ENCODE measurements around the gene MALAT1. TPM values are rescaled to one million over a fixed set of nuclear protein-coding genes. Genes with fewer than 3 reads are reported as not detected.

The MALAT1 gene
- total and polyA plus RNA-seq, 2 of the 13 experiments (the other 11 are each of a cell fraction or from before 2014, with no cell fraction given) = 143 to 1,237 TPM

GRCh38 chr11:65506772-65507505, 8.1 kb downstream of the MALAT1 start (continued):
- TF ChIP-seq, protein P1, sequence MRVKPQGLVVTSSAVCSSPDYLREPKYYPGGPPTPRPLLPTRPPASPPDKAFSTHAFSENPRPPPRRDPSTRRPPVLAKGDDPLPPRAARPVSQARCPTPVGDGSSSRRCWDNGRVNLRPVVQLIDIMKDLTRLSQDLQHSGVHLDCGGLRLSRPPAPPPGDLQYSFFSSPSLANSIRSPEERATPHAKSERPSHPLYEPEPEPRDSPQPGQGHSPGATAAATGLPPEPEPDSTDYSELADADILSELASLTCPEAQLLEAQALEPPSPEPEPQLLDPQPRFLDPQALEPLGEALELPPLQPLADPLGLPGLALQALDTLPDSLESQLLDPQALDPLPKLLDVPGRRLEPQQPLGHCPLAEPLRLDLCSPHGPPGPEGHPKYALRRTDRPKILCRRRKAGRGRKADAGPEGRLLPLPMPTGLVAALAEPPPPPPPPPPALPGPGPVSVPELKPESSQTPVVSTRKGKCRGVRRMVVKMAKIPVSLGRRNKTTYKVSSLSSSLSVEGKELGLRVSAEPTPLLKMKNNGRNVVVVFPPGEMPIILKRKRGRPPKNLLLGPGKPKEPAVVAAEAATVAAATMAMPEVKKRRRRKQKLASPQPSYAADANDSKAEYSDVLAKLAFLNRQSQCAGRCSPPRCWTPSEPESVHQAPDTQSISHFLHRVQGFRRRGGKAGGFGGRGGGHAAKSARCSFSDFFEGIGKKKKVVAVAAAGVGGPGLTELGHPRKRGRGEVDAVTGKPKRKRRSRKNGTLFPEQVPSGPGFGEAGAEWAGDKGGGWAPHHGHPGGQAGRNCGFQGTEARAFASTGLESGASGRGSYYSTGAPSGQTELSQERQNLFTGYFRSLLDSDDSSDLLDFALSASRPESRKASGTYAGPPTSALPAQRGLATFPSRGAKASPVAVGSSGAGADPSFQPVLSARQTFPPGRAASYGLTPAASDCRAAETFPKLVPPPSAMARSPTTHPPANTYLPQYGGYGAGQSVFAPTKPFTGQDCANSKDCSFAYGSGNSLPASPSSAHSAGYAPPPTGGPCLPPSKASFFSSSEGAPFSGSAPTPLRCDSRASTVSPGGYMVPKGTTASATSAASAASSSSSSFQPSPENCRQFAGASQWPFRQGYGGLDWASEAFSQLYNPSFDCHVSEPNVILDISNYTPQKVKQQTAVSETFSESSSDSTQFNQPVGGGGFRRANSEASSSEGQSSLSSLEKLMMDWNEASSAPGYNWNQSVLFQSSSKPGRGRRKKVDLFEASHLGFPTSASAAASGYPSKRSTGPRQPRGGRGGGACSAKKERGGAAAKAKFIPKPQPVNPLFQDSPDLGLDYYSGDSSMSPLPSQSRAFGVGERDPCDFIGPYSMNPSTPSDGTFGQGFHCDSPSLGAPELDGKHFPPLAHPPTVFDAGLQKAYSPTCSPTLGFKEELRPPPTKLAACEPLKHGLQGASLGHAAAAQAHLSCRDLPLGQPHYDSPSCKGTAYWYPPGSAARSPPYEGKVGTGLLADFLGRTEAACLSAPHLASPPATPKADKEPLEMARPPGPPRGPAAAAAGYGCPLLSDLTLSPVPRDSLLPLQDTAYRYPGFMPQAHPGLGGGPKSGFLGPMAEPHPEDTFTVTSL (CRISPR knock-in tag; IDR thresholded peaks at IDR 0.05; ENCODE audit: borderline replicate concordance) = no peak
- TF ChIP-seq, protein P2, sequence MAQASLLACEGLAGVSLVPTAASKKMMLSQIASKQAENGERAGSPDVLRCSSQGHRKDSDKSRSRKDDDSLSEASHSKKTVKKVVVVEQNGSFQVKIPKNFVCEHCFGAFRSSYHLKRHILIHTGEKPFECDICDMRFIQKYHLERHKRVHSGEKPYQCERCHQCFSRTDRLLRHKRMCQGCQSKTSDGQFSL (CRISPR knock-in tag; IDR thresholded peaks at IDR 0.05) = no peak
- TF ChIP-seq ZFP37 (CRISPR knock-in tag; IDR thresholded peaks at IDR 0.05; ENCODE audit: borderline replicate concordance) (no peak), BRCA1 (CRISPR knock-in tag; IDR thresholded peaks at IDR 0.05) (no peak), REL (CRISPR knock-in tag; conservative IDR thresholded peaks at IDR 0.05) (no peak), ZNF501 (CRISPR knock-in tag; IDR thresholded peaks at IDR 0.05) (0 out of 2 replicates have a peak, but pooled peaks have one; percentile 12), ZKSCAN8 (CRISPR knock-in tag; IDR thresholded peaks at IDR 0.05; ENCODE audit: borderline replicate concordance) (no peak), ZNF850 (CRISPR knock-in tag; conservative IDR thresholded peaks at IDR 0.05) (no peak), ZNF331 (CRISPR knock-in tag; IDR thresholded peaks at IDR 0.05) (no peak), CHD2 (IDR thresholded peaks at IDR 0.05; ENCODE audit: low read depth, low read length) (0 out of 2 replicates have a peak, but pooled peaks have one; percentile 46), ZNF484 (CRISPR knock-in tag; IDR thresholded peaks at IDR 0.05; ENCODE audit: borderline replicate concordance, low read depth) (no peak), DDIT3 (CRISPR knock-in tag; IDR thresholded peaks at IDR 0.05) (no peak), TARDBP (CRISPR knock-in tag; IDR thresholded peaks at IDR 0.05) (no peak), ZNF75D (CRISPR knock-in tag; IDR thresholded peaks at IDR 0.05; ENCODE audit: borderline replicate concordance) (no peak)
- TF ChIP-seq, protein P3, sequence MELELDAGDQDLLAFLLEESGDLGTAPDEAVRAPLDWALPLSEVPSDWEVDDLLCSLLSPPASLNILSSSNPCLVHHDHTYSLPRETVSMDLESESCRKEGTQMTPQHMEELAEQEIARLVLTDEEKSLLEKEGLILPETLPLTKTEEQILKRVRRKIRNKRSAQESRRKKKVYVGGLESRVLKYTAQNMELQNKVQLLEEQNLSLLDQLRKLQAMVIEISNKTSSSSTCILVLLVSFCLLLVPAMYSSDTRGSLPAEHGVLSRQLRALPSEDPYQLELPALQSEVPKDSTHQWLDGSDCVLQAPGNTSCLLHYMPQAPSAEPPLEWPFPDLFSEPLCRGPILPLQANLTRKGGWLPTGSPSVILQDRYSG (CRISPR knock-in tag; IDR thresholded peaks at IDR 0.05) = no peak; the same call in 1 of the 2 replicates
- TF ChIP-seq, protein P4, sequence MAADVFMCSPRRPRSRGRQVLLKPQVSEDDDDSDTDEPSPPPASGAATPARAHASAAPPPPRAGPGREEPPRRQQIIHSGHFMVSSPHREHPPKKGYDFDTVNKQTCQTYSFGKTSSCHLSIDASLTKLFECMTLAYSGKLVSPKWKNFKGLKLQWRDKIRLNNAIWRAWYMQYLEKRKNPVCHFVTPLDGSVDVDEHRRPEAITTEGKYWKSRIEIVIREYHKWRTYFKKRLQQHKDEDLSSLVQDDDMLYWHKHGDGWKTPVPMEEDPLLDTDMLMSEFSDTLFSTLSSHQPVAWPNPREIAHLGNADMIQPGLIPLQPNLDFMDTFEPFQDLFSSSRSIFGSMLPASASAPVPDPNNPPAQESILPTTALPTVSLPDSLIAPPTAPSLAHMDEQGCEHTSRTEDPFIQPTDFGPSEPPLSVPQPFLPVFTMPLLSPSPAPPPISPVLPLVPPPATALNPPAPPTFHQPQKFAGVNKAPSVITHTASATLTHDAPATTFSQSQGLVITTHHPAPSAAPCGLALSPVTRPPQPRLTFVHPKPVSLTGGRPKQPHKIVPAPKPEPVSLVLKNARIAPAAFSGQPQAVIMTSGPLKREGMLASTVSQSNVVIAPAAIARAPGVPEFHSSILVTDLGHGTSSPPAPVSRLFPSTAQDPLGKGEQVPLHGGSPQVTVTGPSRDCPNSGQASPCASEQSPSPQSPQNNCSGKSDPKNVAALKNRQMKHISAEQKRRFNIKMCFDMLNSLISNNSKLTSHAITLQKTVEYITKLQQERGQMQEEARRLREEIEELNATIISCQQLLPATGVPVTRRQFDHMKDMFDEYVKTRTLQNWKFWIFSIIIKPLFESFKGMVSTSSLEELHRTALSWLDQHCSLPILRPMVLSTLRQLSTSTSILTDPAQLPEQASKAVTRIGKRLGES (CRISPR knock-in tag; IDR thresholded peaks at IDR 0.05; ENCODE audit: borderline replicate concordance) = no peak
- TF ChIP-seq, protein P5, sequence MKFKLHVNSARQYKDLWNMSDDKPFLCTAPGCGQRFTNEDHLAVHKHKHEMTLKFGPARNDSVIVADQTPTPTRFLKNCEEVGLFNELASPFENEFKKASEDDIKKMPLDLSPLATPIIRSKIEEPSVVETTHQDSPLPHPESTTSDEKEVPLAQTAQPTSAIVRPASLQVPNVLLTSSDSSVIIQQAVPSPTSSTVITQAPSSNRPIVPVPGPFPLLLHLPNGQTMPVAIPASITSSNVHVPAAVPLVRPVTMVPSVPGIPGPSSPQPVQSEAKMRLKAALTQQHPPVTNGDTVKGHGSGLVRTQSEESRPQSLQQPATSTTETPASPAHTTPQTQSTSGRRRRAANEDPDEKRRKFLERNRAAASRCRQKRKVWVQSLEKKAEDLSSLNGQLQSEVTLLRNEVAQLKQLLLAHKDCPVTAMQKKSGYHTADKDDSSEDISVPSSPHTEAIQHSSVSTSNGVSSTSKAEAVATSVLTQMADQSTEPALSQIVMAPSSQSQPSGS (CRISPR knock-in tag; IDR thresholded peaks at IDR 0.05) = no peak

Data from HepG2 (cell line).